Muscle of arm (tissue), 12 donors: Measurements from ENCODE around the gene FAM163A. TPM values are rescaled to one million over a fixed set of nuclear protein-coding genes. Genes with fewer than 3 reads are reported as not detected.
A peak's percentile ranks its signal among the peaks of the same experiment; 100 is the strongest.
"Not testable (repeated sequence)": the region's sequence is repeated elsewhere in the genome, so short reads cannot be mapped to it uniquely, and the experiment has no call there.

Experiments
- DNase-seq: peaks from one replicate; pipeline ENCODE4 v3.0.0-alpha.2; 2013
- polyA plus RNA-seq, 12 donors: library from polyadenylated mRNA; unstranded; fragments of 120-200 nt; gene quantifications; one replicate each; pipeline ENCODE4 v1.2.1, GENCODE V29; 2013; ENCODE audit not compliant: insufficient read length in 12 of 12

The FAM163A gene
- polyA plus RNA-seq, 12 donors: 0.17 to 3.6 (median 0.24) TPM; not detected in 1

DNA sequence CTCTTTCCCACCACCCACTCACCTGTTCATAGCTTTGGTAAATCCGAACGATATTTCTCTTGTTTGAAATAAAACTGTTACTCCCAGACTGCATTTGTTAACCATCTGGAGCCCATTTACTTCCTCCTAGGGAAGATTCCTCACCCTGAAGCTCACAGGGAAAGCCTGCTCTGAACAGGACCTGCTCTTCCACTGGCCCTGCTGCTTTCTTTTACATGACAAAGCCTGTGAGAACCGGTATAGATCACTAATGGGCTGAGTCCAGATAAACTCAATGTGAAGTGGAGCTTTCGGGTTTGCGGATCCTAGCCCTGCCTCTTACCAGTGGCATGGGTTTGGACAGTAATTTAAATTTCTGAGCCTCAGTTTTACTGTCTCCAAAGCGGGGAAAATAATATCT is 45.2 kb downstream of the FAM163A start:
- no peak for DNase-seq

DNA sequence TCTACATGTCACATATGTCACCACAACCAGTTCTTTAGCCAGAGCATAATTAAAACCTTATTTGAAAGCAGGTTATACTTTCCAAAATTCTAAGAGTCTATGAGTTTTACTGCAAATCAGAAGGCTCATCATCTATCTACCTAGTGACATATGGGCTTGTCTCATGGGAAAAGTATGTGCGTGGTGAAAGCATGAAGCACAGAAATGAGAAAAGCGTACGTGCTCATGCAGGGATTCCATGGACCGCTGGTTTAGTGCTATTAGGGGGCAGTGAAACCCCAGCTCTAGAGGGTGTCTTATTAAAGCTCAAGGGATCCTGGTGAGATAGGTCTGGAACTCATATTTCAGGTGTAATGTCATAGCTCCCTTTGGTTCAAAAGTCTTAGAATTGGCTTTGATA is 50.2 kb downstream of the FAM163A start:
- no peak for DNase-seq

- no peak for DNase-seq
Measured at GRCh38 chr1:179794146-179794545, 51.1 kb downstream of the FAM163A start.

DNA sequence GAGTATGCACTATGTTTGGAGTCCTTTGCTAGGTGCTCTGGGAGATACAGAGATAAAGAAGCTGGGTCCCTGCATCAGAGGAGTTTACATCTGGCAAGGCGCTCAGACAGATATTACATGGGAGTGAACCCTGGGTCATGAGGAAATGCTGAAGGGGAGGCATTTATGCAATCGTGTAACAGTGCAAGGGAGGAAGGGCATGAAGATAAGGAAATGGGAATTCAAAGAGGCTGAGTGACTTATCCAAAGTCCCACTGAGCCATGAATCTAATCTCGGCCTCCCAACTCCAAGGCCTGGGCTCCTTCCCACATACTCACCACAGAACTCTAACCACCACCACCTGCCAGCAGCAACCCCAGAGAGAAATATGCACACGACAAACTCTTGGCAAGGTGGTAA is 51.6 kb downstream of the FAM163A start:
- no peak for DNase-seq

- DNase-seq: no peak
Measured at GRCh38 chr1:179798213-179798863, 55.2 kb downstream of the FAM163A start.

DNA sequence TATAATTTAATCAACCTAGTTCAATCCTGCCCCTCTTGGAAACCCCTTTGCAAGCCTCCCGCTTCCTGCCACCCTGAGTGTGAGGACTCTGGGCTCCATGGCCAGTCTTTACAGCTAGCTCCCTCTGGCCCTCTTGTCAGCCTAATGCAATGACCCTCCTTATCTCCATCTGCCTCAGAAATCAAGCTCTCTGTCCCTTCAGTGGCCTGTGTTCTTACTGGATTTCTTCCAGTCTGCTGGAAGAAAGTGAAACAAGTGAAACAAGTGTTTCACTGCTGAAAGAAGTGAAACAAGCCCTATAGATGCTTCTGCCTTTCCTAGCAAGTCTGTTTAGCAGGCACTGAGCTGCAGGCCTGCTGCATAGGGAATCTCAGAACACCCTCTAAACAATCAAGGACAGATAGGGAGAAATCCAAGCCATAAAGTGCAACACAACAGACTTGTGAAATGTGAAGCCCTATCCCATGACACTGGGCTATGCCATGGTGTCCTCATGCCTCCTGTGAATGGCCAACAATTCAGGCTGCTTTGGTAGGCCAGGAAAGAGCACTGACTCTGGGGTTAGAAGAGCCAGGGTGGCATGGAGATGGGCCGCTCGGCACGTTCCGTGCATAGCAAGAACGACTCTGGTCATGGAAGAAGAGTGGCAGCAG is 55.9 kb downstream of the FAM163A start:
- DNase-seq: no peak

GRCh38 chr1:179800481-179800880 is 57.4 kb downstream of the FAM163A start:
- DNase-seq: no peak

GRCh38 chr1:179803104-179803503 is 60.0 kb downstream of the FAM163A start:
- no peak for DNase-seq

DNA sequence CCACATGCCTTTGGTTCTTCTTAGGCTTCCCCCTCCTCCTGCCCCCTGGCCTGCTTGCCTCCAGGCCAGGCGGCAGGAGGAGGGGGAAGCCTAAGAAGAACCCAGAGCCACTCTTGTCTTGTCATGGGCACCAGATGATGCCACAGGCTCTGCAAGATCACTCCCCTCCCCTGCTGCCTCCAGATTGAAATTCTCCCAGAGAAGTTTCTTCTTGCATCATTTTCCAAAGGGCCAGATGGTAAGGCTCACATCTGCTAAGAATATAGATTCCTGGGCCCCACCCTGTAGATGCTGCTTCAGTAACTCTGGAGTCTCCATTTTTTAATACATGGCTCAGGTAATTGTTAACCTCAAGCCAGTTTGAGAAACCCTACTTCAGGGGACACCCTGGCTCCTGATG is 60.8 kb downstream of the FAM163A start:
- no peak for DNase-seq

GRCh38 chr1:179804417-179804816 is 61.3 kb downstream of the FAM163A start:
- not testable (repeated sequence) for DNase-seq

DNA sequence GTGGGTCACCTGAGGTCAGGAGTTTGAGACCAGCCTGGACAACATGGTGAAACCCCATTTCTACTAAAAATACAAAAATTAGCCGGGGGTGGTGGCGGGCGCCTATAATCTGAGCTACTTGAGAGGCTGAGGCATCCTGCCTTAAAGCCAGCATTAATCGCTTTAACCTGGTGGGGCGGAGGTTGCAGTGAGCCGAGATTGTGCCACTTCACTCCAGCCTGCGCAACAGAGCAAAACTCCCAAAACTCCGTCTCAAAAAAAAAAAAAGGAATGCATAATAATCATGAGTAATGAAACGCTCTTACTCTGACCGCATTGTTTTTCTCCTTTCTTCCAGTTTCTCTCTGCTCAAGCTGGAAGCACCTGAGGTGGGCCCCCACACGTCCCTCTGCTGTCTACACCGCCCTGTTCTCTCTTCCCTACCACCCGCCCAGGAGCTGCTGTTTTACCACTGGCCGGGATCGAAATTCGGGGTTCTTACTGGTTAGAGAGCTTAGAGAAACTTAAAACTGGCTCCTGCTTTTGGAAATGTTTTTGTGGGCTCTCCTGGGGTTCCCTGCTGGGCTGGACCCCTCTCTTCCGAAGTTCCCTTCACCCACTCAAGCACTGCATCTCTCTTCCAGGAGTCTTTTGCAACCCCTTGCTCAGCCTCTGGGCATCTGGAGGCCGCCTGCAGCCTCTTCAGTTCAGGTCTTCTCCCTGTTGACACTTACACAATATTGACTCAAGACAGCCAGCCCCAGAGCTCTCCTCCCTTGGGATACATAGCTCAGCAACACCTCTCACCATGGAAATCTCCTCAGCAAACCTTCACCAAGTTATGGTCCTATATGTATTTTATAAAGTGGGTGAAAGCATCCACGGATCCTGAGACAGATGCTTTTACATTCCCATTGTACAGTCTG is 62.5 kb downstream of the FAM163A start:
- no peak for DNase-seq

DNA sequence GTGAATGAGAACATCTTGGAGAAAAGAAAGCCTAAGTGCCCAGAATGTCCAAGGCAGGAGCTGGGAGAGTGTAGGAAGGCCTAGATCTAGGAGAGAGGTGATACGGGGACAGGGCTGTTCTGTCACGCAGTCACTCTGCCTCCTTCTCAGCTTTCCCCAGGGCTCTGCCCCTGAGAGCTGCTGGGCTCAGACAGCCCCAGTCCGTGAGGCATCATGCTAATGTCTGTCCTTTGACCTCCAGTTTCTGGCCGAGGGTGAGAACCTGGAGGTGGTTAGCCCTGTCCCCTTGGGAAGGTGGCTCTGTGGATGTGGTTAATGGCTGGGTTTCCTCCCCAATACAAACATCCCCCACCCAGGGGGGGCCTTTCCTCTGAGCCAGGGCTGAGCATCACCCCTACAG is 63.2 kb downstream of the FAM163A start:
- DNase-seq: no peak

- DNase-seq: no peak
Measured at GRCh38 chr1:179807291-179807690, 64.2 kb downstream of the FAM163A start.

DNA sequence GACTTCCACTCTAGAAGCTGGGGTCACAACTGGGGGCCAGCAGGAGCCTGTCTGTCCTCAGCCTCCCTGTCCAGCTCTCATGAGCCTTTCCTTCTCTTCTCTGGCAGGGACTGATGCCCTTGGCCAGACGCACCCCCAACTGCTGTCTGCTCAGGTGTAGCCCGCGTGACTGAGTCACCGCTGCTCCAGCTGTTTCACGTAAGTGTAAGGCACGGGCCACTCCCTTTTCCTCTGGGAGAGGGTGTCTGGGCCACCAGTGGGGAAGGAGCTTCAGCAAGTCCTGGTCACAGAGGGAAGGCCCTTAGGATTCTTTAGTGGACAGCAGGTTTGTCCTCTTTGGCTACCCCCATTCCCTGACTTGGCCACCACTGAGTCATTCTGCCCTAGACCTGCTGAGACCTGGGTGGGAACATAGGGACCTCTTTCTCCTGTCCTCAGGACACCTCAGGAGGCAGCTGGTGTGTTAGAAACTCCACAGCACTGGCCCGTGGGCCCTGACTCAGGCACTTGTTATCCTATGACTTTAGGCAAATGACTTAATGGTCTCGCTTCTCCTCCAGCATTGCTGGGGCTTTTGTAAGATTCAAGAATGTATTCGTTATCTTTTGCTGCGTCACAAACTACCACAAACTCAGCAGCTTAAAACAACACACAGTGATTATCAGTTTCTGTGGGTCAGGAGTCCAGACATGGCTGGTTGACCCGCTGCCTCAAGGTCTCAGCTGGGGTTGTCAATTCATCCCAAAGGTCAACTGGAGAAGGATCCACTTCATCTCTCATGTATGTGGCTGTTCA is 64.8 kb downstream of the FAM163A start:
- DNase-seq: no peak

GRCh38 chr1:179808503-179808902 is 65.4 kb downstream of the FAM163A start:
- no peak for DNase-seq

DNA sequence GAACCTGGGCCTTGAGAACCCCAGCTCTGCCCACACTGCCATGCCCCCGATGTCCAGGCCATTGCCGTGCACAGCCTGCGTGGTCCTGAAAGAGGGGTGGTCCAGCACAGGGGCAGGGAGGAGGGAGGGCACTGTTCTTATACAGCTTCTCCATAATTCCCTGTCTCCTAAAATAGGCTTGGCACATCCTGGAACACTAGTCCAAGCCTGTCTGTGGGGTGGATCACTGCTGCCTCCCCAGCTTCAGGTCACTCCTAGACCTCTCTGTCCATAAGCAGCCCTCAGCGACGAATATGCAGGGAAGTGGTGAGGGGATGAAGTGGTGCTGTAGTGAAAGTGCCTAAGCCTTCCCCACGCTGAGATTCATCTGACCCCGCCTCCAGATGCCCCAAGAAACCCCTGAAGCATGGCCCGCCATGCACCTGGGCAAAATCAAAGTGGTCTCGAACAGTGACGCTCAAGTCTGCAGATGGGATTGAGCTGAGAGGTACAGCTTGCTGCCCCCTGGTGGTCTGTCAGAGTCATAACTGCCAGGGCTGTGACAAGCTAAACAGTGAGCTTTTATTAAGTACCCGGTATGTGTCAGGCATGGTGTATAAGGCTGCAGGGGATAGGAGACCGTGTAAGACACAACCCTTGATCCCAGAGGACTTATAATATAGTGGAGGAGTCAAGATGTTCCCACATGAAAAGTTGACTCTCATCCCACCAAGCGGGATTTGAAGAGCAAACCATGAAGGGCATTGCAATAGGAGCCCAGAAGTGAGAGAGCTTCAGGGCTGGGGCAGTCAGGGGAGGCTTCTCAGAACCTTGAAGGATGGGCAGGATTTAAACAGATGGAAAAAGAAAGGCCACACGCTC is 66.6 kb downstream of the FAM163A start:
- DNase-seq: peak; percentile 78

DNA sequence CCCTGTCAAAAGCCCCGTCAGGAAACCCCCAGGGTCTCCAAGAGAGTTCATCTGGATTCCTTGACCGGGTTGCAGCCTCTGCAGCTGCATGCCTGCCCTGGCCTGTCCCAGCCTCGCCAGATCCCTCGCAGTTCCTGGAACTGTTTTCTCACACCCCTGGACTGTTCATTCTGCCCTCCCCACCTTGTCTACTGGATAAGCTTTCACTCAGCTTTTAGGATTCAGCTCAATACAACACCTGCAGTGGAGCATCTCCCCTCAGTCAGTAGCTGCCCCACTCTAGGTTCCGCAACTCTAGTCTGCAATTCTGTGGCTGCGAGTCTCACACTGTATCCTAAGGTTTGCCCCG is 67.2 kb downstream of the FAM163A start:
- no peak for DNase-seq

DNA sequence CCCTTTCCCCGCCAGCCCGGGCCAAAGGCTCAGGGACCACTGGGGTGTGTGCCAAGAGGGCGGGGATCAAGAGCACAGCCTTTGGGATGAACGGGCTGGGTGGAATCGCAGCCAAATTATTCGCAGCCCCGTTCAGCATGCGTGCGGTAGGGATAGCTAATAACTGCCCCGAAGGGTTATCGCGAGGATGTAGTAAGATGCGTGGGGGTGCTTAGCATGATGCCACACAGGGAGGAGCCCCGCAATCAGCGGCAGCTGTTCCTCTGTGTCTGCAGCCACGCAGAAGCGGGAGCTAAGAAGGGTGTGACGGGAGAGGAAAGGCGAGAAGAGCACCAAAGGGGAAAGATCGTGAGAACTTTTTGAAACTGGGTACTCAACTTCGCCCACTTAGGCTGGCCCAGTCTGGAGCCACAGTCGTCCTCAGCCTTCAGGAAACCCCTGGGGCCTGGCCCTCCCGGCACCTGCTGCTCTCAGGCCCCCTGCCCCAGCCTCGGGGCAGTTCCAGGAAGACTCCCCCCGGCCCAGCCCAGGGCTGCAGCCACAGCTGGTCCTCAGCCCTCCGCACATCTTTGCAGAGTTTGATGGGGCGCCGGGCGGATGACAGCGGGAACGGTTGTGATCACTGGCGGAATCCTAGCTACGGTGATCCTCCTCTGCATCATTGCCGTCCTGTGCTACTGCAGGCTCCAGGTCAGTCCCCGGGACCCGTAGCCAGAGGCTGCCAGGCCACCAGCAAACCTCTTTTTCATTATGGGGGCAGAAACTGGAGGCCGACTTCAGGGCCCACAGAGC is 69.6 kb downstream of the FAM163A start:
- no peak for DNase-seq

GRCh38 chr1:179813626-179814545 is 70.8 kb downstream of the FAM163A start:
- no peak for DNase-seq
